Aorta (tissue), 5 donors: ENCODE results near the gene KRTAP20-3. TPM values are rescaled to one million over a fixed set of nuclear protein-coding genes. Genes with fewer than 3 reads are reported as not detected.

Experiments used
- ATAC-seq: fragments of 200-7000 bp; cut with Tn5 transposase; one replicate; pipeline ENCODE4 v1.9.1; 2022; ENCODE audit warnings: moderate library complexity; ENCODE audit not compliant: low FRiP score
- DNase-seq, 2 donors: peaks; one replicate each; pipeline ENCODE4 v3.0.0-alpha.2; 2020
- H3K27ac ChIP-seq, 2 donors: one replicate each; pipeline ENCODE4 v1.5.1; 2013; ENCODE audit warnings: low read length in 2 of 2, mild to moderate bottlenecking in 2 of 2, moderate library complexity in 2 of 2, control low read depth in 1 of 2, inconsistent platforms in 1 of 2, low read depth in 1 of 2
- H3K27me3 ChIP-seq, 2 donors: one replicate each; pipeline ENCODE4 v1.6.1; 2013; ENCODE audit warnings: control low read depth in 1 of 2, low read length in 1 of 2, mild to moderate bottlenecking in 1 of 2, moderate library complexity in 1 of 2; ENCODE audit not compliant: insufficient read depth in 2 of 2, control insufficient read depth in 1 of 2
- H3K36me3 ChIP-seq, 2 donors: one replicate each; pipeline ENCODE4 v1.6.1; 2013; ENCODE audit warnings: control low read depth in 1 of 2, low read length in 1 of 2, mild to moderate bottlenecking in 1 of 2; ENCODE audit not compliant: insufficient read depth in 2 of 2, control insufficient read depth in 1 of 2
- H3K4me1 ChIP-seq, 2 donors: one replicate each; pipeline ENCODE4 v1.6.1; 2013; ENCODE audit warnings: low read length in 2 of 2, control low read depth in 1 of 2, mild to moderate bottlenecking in 1 of 2, moderate library complexity in 1 of 2; ENCODE audit not compliant: insufficient read depth in 2 of 2, control insufficient read depth in 1 of 2
- H3K4me3 ChIP-seq, 2 donors: one replicate each; pipeline ENCODE4 v1.5.1; 2013; ENCODE audit warnings: low read length in 2 of 2, control low read depth in 1 of 2, mild to moderate bottlenecking in 1 of 2
- H3K9me3 ChIP-seq: one replicate; pipeline ENCODE4 v1.6.1; 2013; ENCODE audit warnings: mild to moderate bottlenecking, low read length; ENCODE audit not compliant: control insufficient read depth
- WGBS, 2 donors: extraction: QIAGEN DNeasy Blood & Tissue Kit; methylation state at CpG; one replicate each; pipeline ENCODE4 v1.1.7; 2013; 5-methylcytosine and 5-hydroxymethylcytosine counted together
- intact Hi-C, 2 donors: fragments of 100-400 bp; cut with DNase I; formaldehyde crosslinking; loops; one replicate each; pipeline versions ENCODE4 v1.14.2 to v1.15.0; 2022
- polyA plus RNA-seq, 2 donors: library from polyadenylated mRNA; stranded (reverse); fragments of 200-250 nt; gene quantifications; one replicate each; pipeline ENCODE4 v1.2.3, GENCODE V29; 2013
- total RNA-seq, 2 donors: library from RNA; stranded (reverse); fragmentation: NEBNext Ultra II Directional; extraction: Animal tissue kit (Norgen Biotek cat#: 25700); gene quantifications; one replicate each; pipeline ENCODE4 v1.2.1, GENCODE V29; 2021
- donor health status: healthy with polysubstance abuse.
- donor health status: Bipolar disorder and iron deficiency.
- donor health status: DM: no; HTN: no; CAD: no.
- donor health status: DM: no; HTN: no; CAD: no.
- donor health status: DM: yes; HTN: yes; CAD: no.

Gene KRTAP20-3
- total and polyA plus RNA-seq, 4 donors = not detected

- H3K36me3 ChIP-seq = no peaks in the 10 kb centered on the region
- no peaks in the 10 kb centered on the region for H3K4me1 ChIP-seq
- 78 to 94% methylated on average over 1 of the region's 1 CpG for WGBS, 2 donors
- no peak overlapping the region for H3K27ac ChIP-seq
- intact Hi-C loops = no loop called here
- H3K27me3 ChIP-seq = no peaks in the 10 kb centered on the region
- DNase-seq (no peak), ATAC-seq (no peak)
- no peak overlapping the region for H3K4me3 ChIP-seq
- peaks cover 4% of the 10 kb centered on the region for H3K9me3 ChIP-seq
Measured at GRCh38 chr21:30668776-30669175, 26.1 kb downstream of the KRTAP20-3 start.

GRCh38 chr21:30672985-30673650 lies 30.5 kb downstream of the KRTAP20-3 start:
- H3K9me3 ChIP-seq = peaks cover 4% of the 10 kb centered on the region
- no peaks in the 10 kb centered on the region for H3K4me1 ChIP-seq
- ATAC-seq = no peak
- 80 to 84% methylated on average over 2 of the region's 2 CpGs for WGBS, 2 donors
- intact Hi-C loops = no loop called here
- H3K27me3 ChIP-seq = no peaks in the 10 kb centered on the region
- H3K36me3 ChIP-seq = no peaks in the 10 kb centered on the region
- H3K27ac ChIP-seq = no peak overlapping the region
- H3K4me3 ChIP-seq = no peak overlapping the region
- no peak for DNase-seq

GRCh38 chr21:30674312-30674711 lies 31.6 kb downstream of the KRTAP20-3 start:
- no peak for DNase-seq
- 89 to 100% methylated on average over 1 of the region's 1 CpG for WGBS, 2 donors
- H3K36me3 ChIP-seq = no peaks in the 10 kb centered on the region
- H3K9me3 ChIP-seq = peaks cover 1% of the 10 kb centered on the region
- no peak overlapping the region for H3K27ac ChIP-seq
- H3K4me3 ChIP-seq = no peak overlapping the region
- intact Hi-C loops = no loop called here
- H3K27me3 ChIP-seq = no peaks in the 10 kb centered on the region
- H3K4me1 ChIP-seq = no peaks in the 10 kb centered on the region
- no peak for ATAC-seq

GRCh38 chr21:30676737-30677136 lies 34.1 kb downstream of the KRTAP20-3 start:
- no peaks in the 10 kb centered on the region for H3K9me3 ChIP-seq
- H3K4me3 ChIP-seq = no peak overlapping the region
- H3K4me1 ChIP-seq = no peaks in the 10 kb centered on the region
- no peak overlapping the region for H3K27ac ChIP-seq
- no peaks in the 10 kb centered on the region for H3K27me3 ChIP-seq
- no peak for ATAC-seq
- intact Hi-C loops = no loop called here
- DNase-seq = no peak
- no peaks in the 10 kb centered on the region for H3K36me3 ChIP-seq

- Histone ChIP-seq H3K36me3 (no peaks in the 10 kb centered on the region), H3K4me1 (no peaks in the 10 kb centered on the region), H3K27me3 (no peaks in the 10 kb centered on the region), H3K27ac (no peak overlapping the region), H3K4me3 (no peak overlapping the region), H3K9me3 (no peaks in the 10 kb centered on the region)
- intact Hi-C loops = no loop called here
- no peak for DNase-seq
- no peak for ATAC-seq
- WGBS, 2 donors = 15 to 16% methylated on average over 1 of the region's 1 CpG
Measured at GRCh38 chr21:30680586-30680985, 37.9 kb downstream of the KRTAP20-3 start.

- 80 to 83% methylated on average over 6 of the region's 6 CpGs for WGBS, 2 donors
- no peak for ATAC-seq
- Histone ChIP-seq H3K4me1 (no peaks in the 10 kb centered on the region), H3K36me3 (no peaks in the 10 kb centered on the region), H3K4me3 (no peak overlapping the region), H3K27ac (no peak overlapping the region), H3K27me3 (no peaks in the 10 kb centered on the region), H3K9me3 (no peaks in the 10 kb centered on the region)
- intact Hi-C loops = no loop called here
- no peak for DNase-seq
Measured at GRCh38 chr21:30684506-30684905, 41.8 kb downstream of the KRTAP20-3 start.

GRCh38 chr21:30689822-30690221 lies 47.2 kb downstream of the KRTAP20-3 start:
- no peak for ATAC-seq
- H3K27me3 ChIP-seq = no peaks in the 10 kb centered on the region
- no peak overlapping the region for H3K4me3 ChIP-seq
- no peaks in the 10 kb centered on the region for H3K4me1 ChIP-seq
- no peaks in the 10 kb centered on the region for H3K9me3 ChIP-seq
- no peak overlapping the region for H3K27ac ChIP-seq
- no peak for DNase-seq
- 68% methylated on average over 7 of the region's 7 CpGs for WGBS, 2 donors
- no peaks in the 10 kb centered on the region for H3K36me3 ChIP-seq
- intact Hi-C loops = no loop called here

Other genes starting within 250 kb of the KRTAP20-3 start
- gene KRTAP13-1, start 246.8 kb upstream of the KRTAP20-3 start, total RNA-seq = not detected
- not detected for gene KRTAP13-1, start 246.8 kb upstream of the KRTAP20-3 start, polyA plus RNA-seq
- not detected for gene KRTAP13-3, start 216.9 kb upstream of the KRTAP20-3 start, total RNA-seq
- not detected for gene KRTAP13-3, start 216.9 kb upstream of the KRTAP20-3 start, polyA plus RNA-seq
- not detected for gene KRTAP13-4, start 212.6 kb upstream of the KRTAP20-3 start, total RNA-seq
- not detected for gene KRTAP13-4, start 212.6 kb upstream of the KRTAP20-3 start, polyA plus RNA-seq
- not detected for gene KRTAP15-1, start 202.6 kb upstream of the KRTAP20-3 start, total RNA-seq
- gene KRTAP15-1, start 202.6 kb upstream of the KRTAP20-3 start, polyA plus RNA-seq = not detected
- gene KRTAP19-1, start 162.5 kb upstream of the KRTAP20-3 start, total RNA-seq = not detected
- not detected for gene KRTAP19-1, start 162.5 kb upstream of the KRTAP20-3 start, polyA plus RNA-seq
- gene KRTAP19-2, start 155.4 kb upstream of the KRTAP20-3 start, total RNA-seq = not detected
- not detected for gene KRTAP19-2, start 155.4 kb upstream of the KRTAP20-3 start, polyA plus RNA-seq
- gene KRTAP19-3, start 150.9 kb upstream of the KRTAP20-3 start, total RNA-seq = not detected
- not detected for gene KRTAP19-3, start 150.9 kb upstream of the KRTAP20-3 start, polyA plus RNA-seq
- not detected for gene KRTAP19-4, start 145.7 kb upstream of the KRTAP20-3 start, total RNA-seq
- gene KRTAP19-4, start 145.7 kb upstream of the KRTAP20-3 start, polyA plus RNA-seq = not detected
- not detected for gene KRTAP19-5, start 140.7 kb upstream of the KRTAP20-3 start, total RNA-seq
- not detected for gene KRTAP19-5, start 140.7 kb upstream of the KRTAP20-3 start, polyA plus RNA-seq
- gene KRTAP19-6, start 101.0 kb upstream of the KRTAP20-3 start, total RNA-seq = not detected
- not detected for gene KRTAP19-6, start 101.0 kb upstream of the KRTAP20-3 start, polyA plus RNA-seq
- not detected for gene KRTAP19-7, start 81.5 kb upstream of the KRTAP20-3 start, total RNA-seq
- gene KRTAP19-7, start 81.5 kb upstream of the KRTAP20-3 start, polyA plus RNA-seq = not detected
- gene KRTAP22-2, start 52.5 kb upstream of the KRTAP20-3 start, total RNA-seq = not detected
- not detected for gene KRTAP22-2, start 52.5 kb upstream of the KRTAP20-3 start, polyA plus RNA-seq
- not detected for gene KRTAP6-3, start 50.4 kb upstream of the KRTAP20-3 start, total RNA-seq
- not detected for gene KRTAP6-3, start 50.4 kb upstream of the KRTAP20-3 start, polyA plus RNA-seq
- not detected for gene KRTAP6-2, start 44.0 kb upstream of the KRTAP20-3 start, total RNA-seq
- gene KRTAP6-2, start 44.0 kb upstream of the KRTAP20-3 start, polyA plus RNA-seq = not detected
- not detected for gene KRTAP22-1, start 41.8 kb upstream of the KRTAP20-3 start, total RNA-seq
- gene KRTAP22-1, start 41.8 kb upstream of the KRTAP20-3 start, polyA plus RNA-seq = not detected
- not detected for gene KRTAP6-1, start 28.9 kb upstream of the KRTAP20-3 start, total RNA-seq
- not detected for gene KRTAP6-1, start 28.9 kb upstream of the KRTAP20-3 start, polyA plus RNA-seq
- gene KRTAP20-1, start 26.4 kb upstream of the KRTAP20-3 start, total RNA-seq = not detected
- not detected for gene KRTAP20-1, start 26.4 kb upstream of the KRTAP20-3 start, polyA plus RNA-seq
- gene KRTAP20-4, start 22.2 kb upstream of the KRTAP20-3 start, total RNA-seq = not detected
- gene KRTAP20-4, start 22.2 kb upstream of the KRTAP20-3 start, polyA plus RNA-seq = not detected
- not detected for gene KRTAP20-2, start 7.7 kb upstream of the KRTAP20-3 start, total RNA-seq
- not detected for gene KRTAP20-2, start 7.7 kb upstream of the KRTAP20-3 start, polyA plus RNA-seq
- not detected for gene KRTAP21-3, start 75.9 kb downstream of the KRTAP20-3 start, total RNA-seq
- gene KRTAP21-3, start 75.9 kb downstream of the KRTAP20-3 start, polyA plus RNA-seq = not detected
- gene KRTAP21-2, start 104.4 kb downstream of the KRTAP20-3 start, total RNA-seq = not detected
- gene KRTAP21-2, start 104.4 kb downstream of the KRTAP20-3 start, polyA plus RNA-seq = not detected
- gene KRTAP21-1, start 112.6 kb downstream of the KRTAP20-3 start, total RNA-seq = not detected
- not detected for gene KRTAP21-1, start 112.6 kb downstream of the KRTAP20-3 start, polyA plus RNA-seq
- not detected for gene KRTAP8-1, start 170.4 kb downstream of the KRTAP20-3 start, total RNA-seq
- not detected for gene KRTAP8-1, start 170.4 kb downstream of the KRTAP20-3 start, polyA plus RNA-seq
- not detected for gene KRTAP7-1, start 186.9 kb downstream of the KRTAP20-3 start, total RNA-seq
- gene KRTAP7-1, start 186.9 kb downstream of the KRTAP20-3 start, polyA plus RNA-seq = not detected
- gene KRTAP11-1, start 238.7 kb downstream of the KRTAP20-3 start, total RNA-seq = not detected
- not detected for gene KRTAP11-1, start 238.7 kb downstream of the KRTAP20-3 start, polyA plus RNA-seq